CD4-positive, alpha-beta T cell treated with Interleukin-6 for 4 hours (primary cell): ENCODE measurements around the gene APEH.
"Not testable (repeated sequence)": the region's sequence is repeated elsewhere in the genome, so short reads cannot be mapped to it uniquely, and the experiment has no call there.

Experiments
- DNase-seq: peaks from one replicate; pipeline ENCODE4 v3.0.0-alpha.2; 2020; ENCODE audit warnings: mixed read lengths

APEH gene

GRCh38 chr3:49670940-49671290 is 3.2 kb upstream of the APEH start:
- DNase-seq = no peak

- DNase-seq = peak; percentile 78
Observed at GRCh38 chr3:49671291-49672288, 2.6 kb upstream of the APEH start.

GRCh38 chr3:49673121-49673714 is 933 bp upstream of the APEH start:
- DNase-seq = no peak

GRCh38 chr3:49674497-49674983 is 389 bp downstream of the APEH start:
- DNase-seq = peak; percentile 29

- no peak for DNase-seq
Observed at GRCh38 chr3:49675912-49676311, 1.8 kb downstream of the APEH start.

GRCh38 chr3:49680493-49681231 is 6.5 kb downstream of the APEH start:
- no peak for DNase-seq

GRCh38 chr3:49681232-49681522 is 7.0 kb downstream of the APEH start:
- no peak for DNase-seq

GRCh38 chr3:49681543-49681942 is 7.4 kb downstream of the APEH start:
- no peak for DNase-seq

GRCh38 chr3:49683162-49683561 is 9.0 kb downstream of the APEH start:
- DNase-seq = no peak

GRCh38 chr3:49684453-49684852 is 10.3 kb downstream of the APEH start:
- not testable (repeated sequence) for DNase-seq

- DNase-seq = not testable (repeated sequence)
Observed at GRCh38 chr3:49685103-49685502, 11.0 kb downstream of the APEH start.

GRCh38 chr3:49685846-49686245 is 11.7 kb downstream of the APEH start:
- DNase-seq = not testable (repeated sequence)

- DNase-seq = peak; percentile 61
Observed at GRCh38 chr3:49686346-49686745, 12.2 kb downstream of the APEH start.

GRCh38 chr3:49686769-49687423 is 12.7 kb downstream of the APEH start:
- DNase-seq = peak; percentile 56

GRCh38 chr3:49687424-49687795 is 13.3 kb downstream of the APEH start:
- DNase-seq = not testable (repeated sequence)

- DNase-seq = peak; percentile 12
Observed at GRCh38 chr3:49688338-49689045, 14.3 kb downstream of the APEH start.

GRCh38 chr3:49689046-49689907 is 15.1 kb downstream of the APEH start, which contains the start of the genes MST1 and RNF123:
MST1 (minus strand) TSS chr3:49689474; CDS start chr3:49688691, 783 bp downstream.
RNF123 (plus strand) TSS chr3:49689557; CDS start chr3:49691166, 1,609 bp downstream.
- DNase-seq = peak; percentile 93

GRCh38 chr3:49689908-49690624 is 15.9 kb downstream of the APEH start:
- DNase-seq = not testable (repeated sequence)

- not testable (repeated sequence) for DNase-seq
Observed at GRCh38 chr3:49690856-49691255, 16.7 kb downstream of the APEH start.

- not testable (repeated sequence) for DNase-seq
Observed at GRCh38 chr3:49691481-49691880, 17.3 kb downstream of the APEH start.
